Breast epithelium (tissue), 4 donors: Measurements from ENCODE around the gene TAF13. TPM values are rescaled to one million over a fixed set of nuclear protein-coding genes. Genes with fewer than 3 reads are reported as not detected.

Source experiments
- DNase-seq, 2 donors: peaks; one replicate each; pipeline ENCODE4 v3.0.0-alpha.2; 2019; ENCODE audit warnings: low spot score in 2 of 2
- H3K27ac ChIP-seq, 2 donors: fragments of 200-600 bp; sonication (generic) in 1 of 2; one replicate each; pipeline ENCODE4 v1.5.1; 2016 to 2019; ENCODE audit warnings: mild to moderate bottlenecking in 1 of 2
- H3K27me3 ChIP-seq, 2 donors: fragments of 200-600 bp; sonication (generic) in 1 of 2; one replicate each; pipeline versions ENCODE4 v1.5.1 to v1.6.0; 2017 to 2019; ENCODE audit warnings: control low read depth in 1 of 2, mild to moderate bottlenecking in 1 of 2
- H3K36me3 ChIP-seq: fragments of 200-600 bp; one replicate; pipeline ENCODE4 v1.5.1; 2019
- H3K4me1 ChIP-seq, 2 donors: fragments of 200-600 bp; sonication (generic); one replicate each; pipeline ENCODE4 v1.5.1; 2016 to 2019; ENCODE audit warnings: control low read depth in 1 of 2
- H3K4me3 ChIP-seq, 3 donors: fragments of 200-600 bp; sonication (generic); 1 replicate in 2 of 3; 2 replicates in 1 of 3; pipeline ENCODE4 v1.5.1; 2016 to 2019; ENCODE audit warnings: mild to moderate bottlenecking in 3 of 3, moderate library complexity in 2 of 3
- H3K9me3 ChIP-seq, 2 donors: fragments of 200-600 bp; sonication (generic) in 1 of 2; one replicate each; pipeline ENCODE4 v1.5.1; 2016 to 2019; ENCODE audit warnings: control low read depth in 1 of 2
- POLR2A ChIP-seq: fragments of 450-650 bp; IDR thresholded peaks from one replicate; pipeline ENCODE4 v1.6.1; 2016; ENCODE audit warnings: antibody characterized with exemption, mild to moderate bottlenecking, moderate library complexity
- POLR2AphosphoS5 ChIP-seq, 3 donors: sonication (generic); formaldehyde crosslinking; IDR thresholded peaks; one replicate each; pipeline ENCODE4 v1.6.1; 2017; ENCODE audit warnings: antibody characterized with exemption in 3 of 3
- intact Hi-C: fragments of 100-400 bp; cut with DNase I; formaldehyde crosslinking; loops from one replicate; pipeline ENCODE4 v1.15.1; 2023; ENCODE audit warnings: low total_unique reads
- total RNA-seq, 3 donors: library from RNA; depleted of rRNA; stranded (reverse); fragments of >200 nt; gene quantifications; one replicate each; pipeline ENCODE4 v1.1.0, GENCODE V29; 2016
- TF ChIP-seq, protein P1 (sequence below), 3 donors: fragments of 450-650 bp; IDR thresholded peaks; one replicate each; pipeline ENCODE4 v1.5.1; 2016 to 2017; ENCODE audit warnings: antibody characterized with exemption in 3 of 3, mild to moderate bottlenecking in 3 of 3, moderate library complexity in 3 of 3

Gene TAF13
- total RNA-seq, 3 donors from 2014 or later: 23.1 to 36.4 (median 25.8) TPM

- Histone ChIP-seq H3K4me3 (no peak overlapping the region), H3K27me3 (no peaks in the 10 kb centered on the region), H3K9me3 (no peaks in the 10 kb centered on the region), H3K4me1 (peaks cover 6% of the 10 kb centered on the region in 2 donors), H3K27ac (no peak overlapping the region), H3K36me3 (no peaks in the 10 kb centered on the region)
- intact Hi-C loops: loop anchor here (10.0 kb wide), 1 partner anchor 147 kb away; the partner anchor contains the start of gene CLCC1
- no peak for DNase-seq
- TF ChIP-seq, protein P1, sequence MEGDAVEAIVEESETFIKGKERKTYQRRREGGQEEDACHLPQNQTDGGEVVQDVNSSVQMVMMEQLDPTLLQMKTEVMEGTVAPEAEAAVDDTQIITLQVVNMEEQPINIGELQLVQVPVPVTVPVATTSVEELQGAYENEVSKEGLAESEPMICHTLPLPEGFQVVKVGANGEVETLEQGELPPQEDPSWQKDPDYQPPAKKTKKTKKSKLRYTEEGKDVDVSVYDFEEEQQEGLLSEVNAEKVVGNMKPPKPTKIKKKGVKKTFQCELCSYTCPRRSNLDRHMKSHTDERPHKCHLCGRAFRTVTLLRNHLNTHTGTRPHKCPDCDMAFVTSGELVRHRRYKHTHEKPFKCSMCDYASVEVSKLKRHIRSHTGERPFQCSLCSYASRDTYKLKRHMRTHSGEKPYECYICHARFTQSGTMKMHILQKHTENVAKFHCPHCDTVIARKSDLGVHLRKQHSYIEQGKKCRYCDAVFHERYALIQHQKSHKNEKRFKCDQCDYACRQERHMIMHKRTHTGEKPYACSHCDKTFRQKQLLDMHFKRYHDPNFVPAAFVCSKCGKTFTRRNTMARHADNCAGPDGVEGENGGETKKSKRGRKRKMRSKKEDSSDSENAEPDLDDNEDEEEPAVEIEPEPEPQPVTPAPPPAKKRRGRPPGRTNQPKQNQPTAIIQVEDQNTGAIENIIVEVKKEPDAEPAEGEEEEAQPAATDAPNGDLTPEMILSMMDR (IDR thresholded peaks at IDR 0.05): no peak
- TF ChIP-seq POLR2AphosphoS5 (IDR thresholded peaks at IDR 0.05) (no peak), POLR2A (no peak)
Measured at GRCh38 chr1:109111386-109112055, 35.7 kb upstream of the TAF13 start.

DNA sequence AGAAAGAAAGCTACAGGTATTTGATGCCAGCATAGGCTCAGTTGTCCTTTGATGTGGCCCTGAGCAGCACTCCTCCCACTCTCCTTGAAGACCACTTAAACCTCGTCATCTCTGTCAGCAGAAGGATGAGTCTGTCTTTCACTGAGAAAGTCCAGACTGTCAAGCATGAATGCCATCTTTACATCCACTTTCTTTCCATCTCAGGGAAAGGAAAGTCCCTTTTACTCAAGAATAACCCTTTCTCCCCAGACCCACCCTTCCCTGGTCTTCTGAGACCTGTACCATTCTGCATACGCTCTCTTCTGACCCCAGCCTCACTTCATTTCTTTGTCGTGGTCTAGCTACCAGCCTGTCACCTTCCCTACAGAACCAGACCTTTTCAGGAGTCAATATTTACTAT, 34.1 kb upstream of the TAF13 start:
- H3K27me3 ChIP-seq: no peaks in the 10 kb centered on the region
- no peak overlapping the region for H3K4me3 ChIP-seq
- peaks cover 6% of the 10 kb centered on the region in 2 donors for H3K4me1 ChIP-seq

DNA sequence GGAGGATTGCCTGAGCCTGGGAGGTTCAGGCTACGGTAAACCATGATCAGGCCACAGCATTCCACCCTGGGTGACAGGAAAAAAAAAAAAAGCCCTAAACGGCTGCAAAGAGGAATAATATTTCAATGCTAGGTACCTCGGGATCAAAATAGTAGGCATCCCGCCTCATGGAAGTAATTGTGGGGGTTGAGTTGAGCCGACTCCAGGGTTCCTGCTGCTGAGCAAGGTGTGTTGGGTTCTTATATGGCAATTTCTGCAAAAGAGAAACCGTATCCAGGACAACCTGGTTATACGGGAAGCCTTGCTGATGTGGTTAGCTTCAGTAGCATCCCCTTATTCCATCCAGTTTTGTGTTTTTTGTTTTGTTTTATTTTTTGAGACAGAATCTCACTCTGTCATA, 32.0 kb upstream of the TAF13 start:
- H3K27ac ChIP-seq: no peak overlapping the region
- no peaks in the 10 kb centered on the region for H3K36me3 ChIP-seq
- H3K4me1 ChIP-seq: no peaks in the 10 kb centered on the region
- H3K4me3 ChIP-seq: no peak overlapping the region
- no peaks in the 10 kb centered on the region for H3K9me3 ChIP-seq
- TF ChIP-seq POLR2A: no peak
- no peak for TF ChIP-seq POLR2AphosphoS5 (IDR thresholded peaks at IDR 0.05)
- TF ChIP-seq, protein P1 (IDR thresholded peaks at IDR 0.05): no peak
- intact Hi-C loops: no loop called here
- DNase-seq: no peak
- H3K27me3 ChIP-seq: no peaks in the 10 kb centered on the region

More for the DNA sequence above, 34.1 kb upstream of the TAF13 start:
- Histone ChIP-seq H3K9me3 (no peaks in the 10 kb centered on the region), H3K36me3 (no peaks in the 10 kb centered on the region), H3K27ac (no peak overlapping the region)
- no peak for DNase-seq
- intact Hi-C loops: loop anchor here (10.0 kb wide), 1 partner anchor 145 kb away; the partner anchor contains the start of gene CLCC1
- TF ChIP-seq, protein P1 (IDR thresholded peaks at IDR 0.05): no peak

- Histone ChIP-seq H3K9me3 (no peaks in the 10 kb centered on the region), H3K27me3 (no peaks in the 10 kb centered on the region), H3K36me3 (no peaks in the 10 kb centered on the region), H3K4me1 (no peaks in the 10 kb centered on the region), H3K4me3 (no peak overlapping the region), H3K27ac (no peak overlapping the region)
- intact Hi-C loops: loop anchor here (1.0 kb wide), 1 partner anchor 33 kb away; no protein-coding TSS in a partner anchor
- no peak for TF ChIP-seq POLR2AphosphoS5 (IDR thresholded peaks at IDR 0.05)
- no peak for TF ChIP-seq POLR2A
- DNase-seq: no peak
Measured at GRCh38 chr1:109105881-109106280, 30.1 kb upstream of the TAF13 start.

DNA sequence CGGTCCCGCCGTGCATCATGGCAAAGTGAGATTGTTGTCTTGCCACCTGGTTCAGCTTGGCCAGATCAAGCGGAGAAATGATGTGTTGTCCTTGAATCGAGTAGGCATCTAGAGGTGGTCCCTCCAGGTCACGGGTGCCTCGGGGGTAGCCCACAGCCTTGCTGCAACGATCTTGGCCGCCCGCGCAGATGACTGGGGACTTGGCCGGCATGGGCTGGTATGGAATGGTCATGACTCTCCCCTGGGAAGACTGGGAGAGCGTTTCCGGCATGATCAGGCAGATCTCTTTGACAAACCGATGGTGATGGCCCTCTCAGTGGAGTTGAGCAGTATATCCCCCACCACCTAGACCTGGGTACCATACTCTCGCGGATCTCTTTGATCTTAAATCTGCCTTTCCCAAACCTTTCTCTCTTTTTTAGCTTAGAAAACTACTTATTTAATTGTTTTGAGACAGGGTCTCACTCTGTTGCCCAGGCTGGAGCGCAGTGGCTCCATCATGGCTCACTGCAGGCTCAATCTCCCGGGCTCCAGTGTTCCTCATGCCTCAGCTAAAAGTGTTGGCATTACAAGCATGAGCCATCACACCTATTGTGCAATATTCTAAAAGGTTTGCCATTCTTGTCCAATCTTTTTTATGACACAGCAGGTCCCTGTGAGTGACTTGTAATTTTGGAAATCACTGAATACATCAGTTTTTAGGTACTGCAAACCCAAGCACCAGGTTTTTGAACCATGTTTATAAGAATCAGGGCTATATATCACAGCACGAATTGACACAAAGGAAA, 28.8 kb upstream of the TAF13 start:
- no peaks in the 10 kb centered on the region for H3K27me3 ChIP-seq
- intact Hi-C loops: loop anchor here (1.0 kb wide), 1 partner anchor 31 kb away; no protein-coding TSS in a partner anchor
- DNase-seq: no peak
- H3K4me1 ChIP-seq: no peaks in the 10 kb centered on the region
- no peaks in the 10 kb centered on the region for H3K9me3 ChIP-seq
- H3K36me3 ChIP-seq: no peaks in the 10 kb centered on the region
- no peak for TF ChIP-seq POLR2AphosphoS5 (IDR thresholded peaks at IDR 0.05)
- TF ChIP-seq, protein P1 (IDR thresholded peaks at IDR 0.05): no peak
- no peak for TF ChIP-seq POLR2A
- no peak overlapping the region for H3K27ac ChIP-seq
- no peak overlapping the region for H3K4me3 ChIP-seq
